ENCODE data around the gene MORN5. TPM values are rescaled to one million over a fixed set of nuclear protein-coding genes. Genes with fewer than 3 reads are reported as not detected.

MORN5 gene
- total RNA-seq, 1 experiment from 2014 or later = not detected

GRCh38 chr9:122232796-122233306, 73.1 kb downstream of the MORN5 start:
- no peak for DNase-seq (ENCODE audit: low read depth, low spot score)
- H3K36me3 ChIP-seq (ENCODE audit: control insufficient read depth, insufficient read depth, low read length) = no peaks in the 10 kb centered on the region
- POLR2A ChIA-PET = no interaction called here
- no peak overlapping the region for H3K27ac ChIP-seq (ENCODE audit: low read length)
- intact Hi-C loops (cut with micrococcal nuclease; ENCODE audit: unreplicated experiment) = no loop called here
- peaks cover 5% of the 10 kb centered on the region; the same call in 1 of the 2 replicates for H3K27me3 ChIP-seq (ENCODE audit: control insufficient read depth, insufficient read depth, low read length)
- ATAC-seq = no peak
- no TSS peak for BruUV-seq (replicated peaks)
- TF ChIP-seq REST (IDR thresholded peaks at IDR 0.05; ENCODE audit: insufficient read depth in 1 of 2, low read depth in 2 of 2, low read length in 1 of 2) = no peak
- TF ChIP-seq, protein P1, sequence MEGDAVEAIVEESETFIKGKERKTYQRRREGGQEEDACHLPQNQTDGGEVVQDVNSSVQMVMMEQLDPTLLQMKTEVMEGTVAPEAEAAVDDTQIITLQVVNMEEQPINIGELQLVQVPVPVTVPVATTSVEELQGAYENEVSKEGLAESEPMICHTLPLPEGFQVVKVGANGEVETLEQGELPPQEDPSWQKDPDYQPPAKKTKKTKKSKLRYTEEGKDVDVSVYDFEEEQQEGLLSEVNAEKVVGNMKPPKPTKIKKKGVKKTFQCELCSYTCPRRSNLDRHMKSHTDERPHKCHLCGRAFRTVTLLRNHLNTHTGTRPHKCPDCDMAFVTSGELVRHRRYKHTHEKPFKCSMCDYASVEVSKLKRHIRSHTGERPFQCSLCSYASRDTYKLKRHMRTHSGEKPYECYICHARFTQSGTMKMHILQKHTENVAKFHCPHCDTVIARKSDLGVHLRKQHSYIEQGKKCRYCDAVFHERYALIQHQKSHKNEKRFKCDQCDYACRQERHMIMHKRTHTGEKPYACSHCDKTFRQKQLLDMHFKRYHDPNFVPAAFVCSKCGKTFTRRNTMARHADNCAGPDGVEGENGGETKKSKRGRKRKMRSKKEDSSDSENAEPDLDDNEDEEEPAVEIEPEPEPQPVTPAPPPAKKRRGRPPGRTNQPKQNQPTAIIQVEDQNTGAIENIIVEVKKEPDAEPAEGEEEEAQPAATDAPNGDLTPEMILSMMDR (IDR thresholded peaks at IDR 0.05) = no peak
- TF ChIP-seq TCF7L2 (IDR thresholded peaks at IDR 0.05; ENCODE audit: low read depth, low read length) = no peak
- no peak for TF ChIP-seq POLR2AphosphoS5 (IDR thresholded peaks at IDR 0.05; ENCODE audit: low read depth, low read length)
- no peak for TF ChIP-seq SIN3A (IDR thresholded peaks at IDR 0.05; ENCODE audit: borderline replicate concordance, insufficient read depth, low read depth, low read length)
- no peaks in the 10 kb centered on the region for H3K9me3 ChIP-seq (ENCODE audit: control insufficient read depth, insufficient read depth, low read depth, low read length)
- no peaks in the 10 kb centered on the region for H3K4me1 ChIP-seq (ENCODE audit: control insufficient read depth, insufficient read depth, low read length)
- in situ Hi-C loops (cut with HindIII; ENCODE audit: low pct_unique_long_range_greater_than_20kb, low sequenced_read_pairs) = no loop called here
- CTCF ChIA-PET = interaction anchor here (0.6 kb wide), 1 partner anchor 1338 kb away, joined by 10 read pairs; no protein-coding TSS in a partner anchor
- no peak overlapping the region for H3K4me3 ChIP-seq (ENCODE audit: low read depth in 2 of 2, low read length in 2 of 2)

DNA sequence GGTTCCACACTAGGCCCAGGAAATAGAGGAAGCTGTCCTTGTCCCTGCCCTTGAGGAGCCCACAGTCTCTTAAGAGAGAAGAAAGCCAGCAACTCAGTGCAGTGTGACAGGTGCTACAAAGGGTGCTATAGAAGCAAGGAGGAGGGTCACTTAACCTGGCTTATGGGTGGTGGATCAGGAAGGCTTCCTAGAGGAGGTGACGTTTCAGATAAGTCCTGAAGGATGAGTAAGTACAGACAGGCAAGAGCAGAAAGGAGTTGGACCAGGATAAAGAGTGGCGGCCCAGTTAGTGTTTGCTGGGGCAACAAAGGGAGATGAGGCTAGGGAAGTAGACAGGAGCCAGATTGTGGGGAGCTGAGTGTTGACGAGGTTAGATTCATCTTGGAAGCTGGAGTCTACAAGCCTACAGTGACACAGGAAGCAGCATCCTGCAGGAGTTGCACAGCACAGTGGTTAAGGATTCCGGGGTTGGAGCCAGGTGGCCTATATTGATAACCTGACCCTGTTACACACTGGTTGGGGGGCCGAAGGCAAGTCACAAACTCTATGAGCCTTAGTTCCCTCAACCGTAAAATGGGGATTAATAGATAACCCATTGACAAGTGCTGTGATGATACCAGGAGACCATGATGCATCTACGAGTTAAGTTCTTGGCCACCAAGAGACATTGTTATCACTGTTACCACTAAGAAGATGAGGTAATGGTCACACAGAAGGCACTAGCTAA, 74.5 kb downstream of the MORN5 start:
- H3K4me1 ChIP-seq (ENCODE audit: control insufficient read depth, insufficient read depth, low read length) = no peaks in the 10 kb centered on the region
- H3K27me3 ChIP-seq (ENCODE audit: control insufficient read depth, insufficient read depth, low read length) = peaks cover 5% of the 10 kb centered on the region; the same call in 1 of the 2 replicates
- CTCF ChIA-PET = no interaction called here
- intact Hi-C loops (cut with micrococcal nuclease; ENCODE audit: unreplicated experiment) = no loop called here
- DNase-seq (ENCODE audit: low read depth, low spot score) (no peak), ATAC-seq (no peak)
- in situ Hi-C loops (cut with HindIII; ENCODE audit: low pct_unique_long_range_greater_than_20kb, low sequenced_read_pairs) = no loop called here
- TF ChIP-seq SIN3A (IDR thresholded peaks at IDR 0.05; ENCODE audit: borderline replicate concordance, insufficient read depth, low read depth, low read length) = no peak
- BruUV-seq (replicated peaks) = no TSS peak
- no peaks in the 10 kb centered on the region for H3K9me3 ChIP-seq (ENCODE audit: control insufficient read depth, insufficient read depth, low read depth, low read length)
- POLR2A ChIA-PET = no interaction called here
- no peak overlapping the region for H3K27ac ChIP-seq (ENCODE audit: low read length)
- H3K4me3 ChIP-seq (ENCODE audit: low read depth in 2 of 2, low read length in 2 of 2) = no peak overlapping the region
- H3K36me3 ChIP-seq (ENCODE audit: control insufficient read depth, insufficient read depth, low read length) = no peaks in the 10 kb centered on the region

DNA sequence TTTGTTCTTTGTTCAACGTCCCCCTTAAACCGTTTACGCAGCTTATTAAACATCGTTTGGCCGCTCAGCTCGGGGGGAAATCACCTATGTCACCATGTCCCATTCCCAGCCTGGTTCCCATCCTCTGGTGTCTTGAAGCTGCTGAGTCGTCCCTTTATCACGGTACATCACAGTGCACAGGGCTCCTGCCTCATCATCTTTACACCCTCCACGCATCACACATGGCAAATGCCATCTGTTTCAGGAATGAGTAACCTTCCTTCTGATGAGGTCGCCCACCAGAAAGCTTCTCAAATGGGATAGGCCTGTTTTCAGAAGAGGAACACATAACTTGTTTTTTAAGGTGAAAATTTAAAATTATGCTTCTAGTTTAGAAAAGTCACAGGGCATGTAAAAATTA, 77.0 kb downstream of the MORN5 start:
- Histone ChIP-seq H3K4me1 (ENCODE audit: control insufficient read depth, insufficient read depth, low read length) (no peaks in the 10 kb centered on the region), H3K27ac (ENCODE audit: low read length) (no peak overlapping the region), H3K36me3 (ENCODE audit: control insufficient read depth, insufficient read depth, low read length) (peaks cover 6% of the 10 kb centered on the region), H3K27me3 (ENCODE audit: control insufficient read depth, insufficient read depth, low read length) (no peaks in the 10 kb centered on the region), H3K9me3 (ENCODE audit: control insufficient read depth, insufficient read depth, low read depth, low read length) (no peaks in the 10 kb centered on the region), H3K4me3 (ENCODE audit: low read depth in 2 of 2, low read length in 2 of 2) (no peak overlapping the region)
- TF ChIP-seq POLR2AphosphoS5 (IDR thresholded peaks at IDR 0.05; ENCODE audit: low read depth, low read length) (no peak), REST (IDR thresholded peaks at IDR 0.05; ENCODE audit: insufficient read depth in 1 of 2, low read depth in 2 of 2, low read length in 1 of 2) (no peak), SIN3A (IDR thresholded peaks at IDR 0.05; ENCODE audit: borderline replicate concordance, insufficient read depth, low read depth, low read length) (no peak), TCF7L2 (IDR thresholded peaks at IDR 0.05; ENCODE audit: low read depth, low read length) (no peak)
- TF ChIP-seq, protein P1 (IDR thresholded peaks at IDR 0.05) = no peak
- intact Hi-C loops (cut with micrococcal nuclease; ENCODE audit: unreplicated experiment) (no loop called here), in situ Hi-C loops (cut with HindIII; ENCODE audit: low pct_unique_long_range_greater_than_20kb, low sequenced_read_pairs) (no loop called here)
- BruUV-seq (replicated peaks) = no TSS peak
- ATAC-seq (no peak), DNase-seq (ENCODE audit: low read depth, low spot score) (no peak)
- ChIA-PET POLR2A (no interaction called here), CTCF (no interaction called here)

Measured in Panc1 (cell line).